Measurements from ENCODE around the gene ARRB1. TPM values are rescaled to one million over a fixed set of nuclear protein-coding genes. Genes with fewer than 3 reads are reported as not detected.

The ARRB1 gene
- total and polyA plus RNA-seq, 7 donors = 3.6 to 17.3 (median 7.4) TPM

- Histone ChIP-seq H3K9me3 (no peaks in the 10 kb centered on the region), H3K27me3 (ENCODE audit: insufficient read depth in 3 of 3, low read length in 2 of 3) (no peaks in the 10 kb centered on the region), H3K4me3 (no peak overlapping the region), H3K4me1 (no peaks in the 10 kb centered on the region), H3K36me3 (ENCODE audit: insufficient read depth in 1 of 2, low read depth in 1 of 2) (peaks cover 0 to 8% of the 10 kb centered on the region in 2 donors), H3K27ac (no peak overlapping the region)
- intact Hi-C loops (cut with DNase I) = no loop called here
- TF ChIP-seq, protein P1, sequence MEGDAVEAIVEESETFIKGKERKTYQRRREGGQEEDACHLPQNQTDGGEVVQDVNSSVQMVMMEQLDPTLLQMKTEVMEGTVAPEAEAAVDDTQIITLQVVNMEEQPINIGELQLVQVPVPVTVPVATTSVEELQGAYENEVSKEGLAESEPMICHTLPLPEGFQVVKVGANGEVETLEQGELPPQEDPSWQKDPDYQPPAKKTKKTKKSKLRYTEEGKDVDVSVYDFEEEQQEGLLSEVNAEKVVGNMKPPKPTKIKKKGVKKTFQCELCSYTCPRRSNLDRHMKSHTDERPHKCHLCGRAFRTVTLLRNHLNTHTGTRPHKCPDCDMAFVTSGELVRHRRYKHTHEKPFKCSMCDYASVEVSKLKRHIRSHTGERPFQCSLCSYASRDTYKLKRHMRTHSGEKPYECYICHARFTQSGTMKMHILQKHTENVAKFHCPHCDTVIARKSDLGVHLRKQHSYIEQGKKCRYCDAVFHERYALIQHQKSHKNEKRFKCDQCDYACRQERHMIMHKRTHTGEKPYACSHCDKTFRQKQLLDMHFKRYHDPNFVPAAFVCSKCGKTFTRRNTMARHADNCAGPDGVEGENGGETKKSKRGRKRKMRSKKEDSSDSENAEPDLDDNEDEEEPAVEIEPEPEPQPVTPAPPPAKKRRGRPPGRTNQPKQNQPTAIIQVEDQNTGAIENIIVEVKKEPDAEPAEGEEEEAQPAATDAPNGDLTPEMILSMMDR (IDR thresholded peaks at IDR 0.05) = no peak
- ATAC-seq (peak in 1 of 4 donors; percentile 26), DNase-seq (peak in 1 of 2 donors; percentile 39)
- WGBS, 3 donors = 90 to 94% (median 91%) methylated on average over 21 to 25 of the region's 25 CpGs
Observed at GRCh38 chr11:75268626-75269366, 82.7 kb downstream of the ARRB1 start.

- ATAC-seq (no peak), DNase-seq (peak in 1 of 2 donors; percentile 47)
- no peaks in the 10 kb centered on the region for H3K9me3 ChIP-seq
- intact Hi-C loops (cut with DNase I) = no loop called here
- H3K4me1 ChIP-seq = no peaks in the 10 kb centered on the region
- TF ChIP-seq, protein P1 (IDR thresholded peaks at IDR 0.05) = no peak
- no peak overlapping the region for H3K27ac ChIP-seq
- H3K27me3 ChIP-seq (ENCODE audit: insufficient read depth in 3 of 3, low read length in 2 of 3) = no peaks in the 10 kb centered on the region
- WGBS, 3 donors = 76 to 81% (median 78%) methylated on average over 25 to 27 of the region's 27 CpGs
- peaks cover 0 to 4% of the 10 kb centered on the region in 2 donors for H3K36me3 ChIP-seq (ENCODE audit: insufficient read depth in 1 of 2, low read depth in 1 of 2)
- H3K4me3 ChIP-seq = no peak overlapping the region
Observed at GRCh38 chr11:75267171-75267970, 84.1 kb downstream of the ARRB1 start.

DNA sequence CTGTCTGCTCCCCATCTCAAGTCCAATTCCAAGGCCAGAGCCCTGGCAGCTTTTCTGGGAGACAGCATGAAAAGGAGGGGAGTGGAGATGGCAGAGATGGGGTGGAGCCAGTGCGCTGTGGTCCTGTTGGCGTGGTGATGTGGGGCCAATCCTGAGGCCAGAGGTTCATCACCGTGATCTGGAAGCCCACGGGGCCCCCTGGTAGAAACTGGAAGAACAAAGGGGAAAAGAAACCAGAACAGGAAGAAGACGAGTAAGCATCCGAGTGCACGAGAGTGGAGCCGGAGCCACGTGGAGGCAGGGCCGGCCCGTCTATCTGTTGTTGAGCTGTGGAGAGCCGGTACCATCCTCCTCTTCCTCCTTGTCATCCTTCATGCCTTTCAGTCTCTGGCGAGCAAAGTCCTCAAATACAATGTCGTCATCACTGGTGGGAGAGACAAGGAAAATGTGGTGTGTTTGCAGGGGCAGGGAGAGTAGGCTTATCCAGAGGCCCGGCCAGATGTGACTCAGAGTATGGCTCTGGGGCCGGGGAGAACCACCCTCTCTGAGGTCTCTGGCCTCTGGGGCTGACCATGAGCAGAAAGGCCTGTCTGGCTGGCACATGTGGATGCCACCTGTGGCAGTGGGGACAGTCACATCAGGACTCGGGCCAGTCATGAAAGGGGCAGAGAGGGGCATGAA, 85.5 kb downstream of the ARRB1 start:
- 73 to 83% (median 81%) methylated on average over 17 of the region's 17 CpGs for WGBS, 3 donors
- Histone ChIP-seq H3K4me1 (no peaks in the 10 kb centered on the region), H3K36me3 (ENCODE audit: insufficient read depth in 1 of 2, low read depth in 1 of 2) (no peaks in the 10 kb centered on the region), H3K4me3 (no peak overlapping the region), H3K27ac (no peak overlapping the region), H3K27me3 (ENCODE audit: insufficient read depth in 3 of 3, low read length in 2 of 3) (no peaks in the 10 kb centered on the region), H3K9me3 (no peaks in the 10 kb centered on the region)
- intact Hi-C loops (cut with DNase I) = no loop called here
- TF ChIP-seq, protein P1 (IDR thresholded peaks at IDR 0.05) = no peak
- ATAC-seq (peak in 1 of 4 donors; percentile 34), DNase-seq (peak in 1 of 2 donors; percentile 54)

DNA sequence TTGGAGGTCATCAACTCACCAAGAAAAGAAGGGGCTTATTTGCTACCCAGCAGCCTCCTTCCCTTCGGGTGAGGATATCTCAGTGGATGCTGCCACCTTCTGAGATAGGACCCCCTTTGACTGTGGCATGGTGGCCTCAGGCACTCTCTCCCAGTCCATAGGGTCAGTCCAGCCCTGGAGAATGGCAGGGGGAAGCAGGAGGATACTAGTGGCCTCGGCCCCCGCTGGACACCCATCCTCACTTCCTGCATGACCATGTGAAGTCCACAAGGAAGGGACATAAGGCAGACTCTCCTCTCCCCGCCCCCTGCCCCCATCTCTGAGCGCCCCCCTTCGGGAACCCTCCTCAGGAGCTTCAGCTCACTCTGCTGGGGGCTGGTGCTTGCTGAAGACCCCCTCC, 86.5 kb downstream of the ARRB1 start:
- no peak for ATAC-seq
- H3K27ac ChIP-seq = no peak overlapping the region
- TF ChIP-seq, protein P1 (IDR thresholded peaks at IDR 0.05) = no peak
- no peaks in the 10 kb centered on the region for H3K9me3 ChIP-seq
- no peaks in the 10 kb centered on the region for H3K27me3 ChIP-seq (ENCODE audit: insufficient read depth in 3 of 3, low read length in 2 of 3)
- intact Hi-C loops (cut with DNase I) = no loop called here
- H3K36me3 ChIP-seq (ENCODE audit: insufficient read depth in 1 of 2, low read depth in 1 of 2) = no peaks in the 10 kb centered on the region
- DNase-seq = peak in 1 of 2 donors; percentile 52
- WGBS, 3 donors = 80 to 90% (median 88%) methylated on average over 6 of the region's 6 CpGs
- H3K4me1 ChIP-seq = no peaks in the 10 kb centered on the region
- H3K4me3 ChIP-seq = no peak overlapping the region

All from psoas muscle (tissue), 8 donors.